GM12878 (cell line): ENCODE measurements around the gene CDCA5. TPM values are rescaled to one million over a fixed set of nuclear protein-coding genes. Genes with fewer than 3 reads are reported as not detected.

ENCODE experiments used
- ATAC-seq: fragments of 200-7000 bp; cut with Tn5 transposase; 3 replicates; pipeline ENCODE4 v1.9.1; 2020; ENCODE audit warnings: mild to moderate bottlenecking, moderate library complexity
- BruUV-seq: library from RNA; stranded (reverse); fragments of 400-500 nt; replicated peaks from 2 replicates; lab custom pipeline; 2021; lab: Mats Ljungman, UMichigan
- CTCF ChIA-PET: fragments of 300-600 bp; sonication (Branson Sonifier 250); formaldehyde crosslinking; extraction: SDS; loops from one replicate; lab custom pipeline; 2021; ENCODE audit warnings: inconsistent platforms; lab: Yijun Ruan, JAX
- POLR2A ChIA-PET: fragments of 350-600 bp; formaldehyde crosslinking; extraction: SDS; loops from one replicate; lab custom pipeline; 2021; ENCODE audit warnings: inconsistent platforms; lab: Charles Lee
- RAD21 ChIA-PET: fragments of 300-600 bp; sonication (Branson Sonifier 250); formaldehyde crosslinking; loops from one replicate; lab custom pipeline; 2023; ENCODE audit warnings: antibody characterized with exemption; ENCODE audit not compliant: unreplicated experiment; lab: Charles Lee
- SMC1A ChIA-PET: fragments of 300-600 bp; sonication (Branson Sonifier 250); formaldehyde crosslinking; loops from one replicate; lab custom pipeline; 2023; ENCODE audit not compliant: unreplicated experiment, uncharacterized antibody; lab: Charles Lee
- DNase-seq: peaks from one replicate; pipeline ENCODE4 v3.0.0-alpha.2; 2011; ENCODE audit warnings: low read depth, low spot score
- FAIRE-seq: peaks from 3 replicates; lab custom pipeline; 2011; peaks lifted over from hg19 to GRCh38; lab: Jason Lieb, UNC
- H2AFZ ChIP-seq: 2 replicates; pipeline ENCODE4 v1.6.0; 2011; ENCODE audit warnings: low read depth, low read length, control low read depth; ENCODE audit not compliant: control insufficient read depth
- H3K27ac ChIP-seq: 2 replicates; pipeline ENCODE4 v1.5.1; 2011; ENCODE audit warnings: control low read depth; ENCODE audit not compliant: control insufficient read depth, insufficient read depth
- H3K27me3 ChIP-seq, 2 experiments: replicated peaks in 1 of 2; 2 replicates each; pipeline versions ENCODE4 v1.6.0 to v1.6.1; 2011; ENCODE audit warnings: low read length in 1 of 2; ENCODE audit not compliant: control insufficient read depth in 2 of 2, insufficient read depth in 2 of 2
- H3K36me3 ChIP-seq, 2 experiments: 2 replicates each; pipeline ENCODE4 v1.5.1; 2011; ENCODE audit warnings: low read length in 1 of 2; ENCODE audit not compliant: control insufficient read depth in 2 of 2, insufficient read depth in 2 of 2
- H3K4me1 ChIP-seq: 2 replicates; pipeline ENCODE4 v1.6.1; 2011; ENCODE audit warnings: mild to moderate bottlenecking, low read length, moderate library complexity, mixed read lengths; ENCODE audit not compliant: control insufficient read depth, insufficient read depth
- H3K4me2 ChIP-seq: 2 replicates; pipeline ENCODE4 v1.6.0; 2011; ENCODE audit warnings: control low read depth; ENCODE audit not compliant: control insufficient read depth, insufficient read depth
- H3K4me3 ChIP-seq: fragments of 200-600 bp; sonication (generic); 2 replicates; pipeline ENCODE4 v1.5.1; 2016
- H3K79me2 ChIP-seq: 2 replicates; pipeline ENCODE4 v1.6.0; 2011; ENCODE audit warnings: low read length; ENCODE audit not compliant: control insufficient read depth, insufficient read depth
- H3K9ac ChIP-seq: 2 replicates; pipeline ENCODE4 v1.8.0; 2011; ENCODE audit warnings: low read length, control low read depth, mixed read lengths; ENCODE audit not compliant: control insufficient read depth, insufficient read depth
- H3K9me3 ChIP-seq: replicated peaks from 3 replicates; pipeline ENCODE4 v1.5.1; 2011; ENCODE audit warnings: mild to moderate bottlenecking, low read length; ENCODE audit not compliant: control insufficient read depth, insufficient read depth
- H4K20me1 ChIP-seq: 2 replicates; pipeline ENCODE4 v1.6.0; 2011; ENCODE audit not compliant: control insufficient read depth, insufficient read depth
- CREB1 ChIP-seq: IDR thresholded peaks from 2 replicates; pipeline ENCODE4 v1.6.1; 2012; ENCODE audit warnings: low read depth, mild to moderate bottlenecking, inconsistent platforms
- FOXM1 ChIP-seq: IDR thresholded peaks from 2 replicates; pipeline ENCODE4 v1.6.1; 2012; ENCODE audit warnings: low read depth, mild to moderate bottlenecking, inconsistent platforms, low read length, moderate library complexity
- PML ChIP-seq: IDR thresholded peaks from 2 replicates; pipeline ENCODE4 v1.6.1; 2012; ENCODE audit warnings: low read length, inconsistent platforms
- WGBS: methylation state at CpG from one replicate; pipeline ENCODE4 v1.1.6; 2016; ENCODE audit warnings: low lambda C conversion rate; ENCODE audit not compliant: insufficient replicate concordance, insufficient coverage; ENCODE audit errors: missing lambda C conversion rate; 5-methylcytosine and 5-hydroxymethylcytosine counted together
- in situ Hi-C: fragments of 300-500 bp; cut with MboI; formaldehyde crosslinking; loops from 9 replicates; pipeline ENCODE4 v1.14.3; 2018; ENCODE audit warnings: mixed read lengths
- intact Hi-C: fragments of 100-400 bp; cut with micrococcal nuclease; formaldehyde crosslinking; loops from one replicate; pipeline ENCODE4 v1.14.2; 2022; ENCODE audit not compliant: unreplicated experiment
- polyA plus RNA-seq, 11 experiments: library from polyadenylated mRNA; depleted of rRNA in 4 of 11; unstranded in 6 of 11; stranded (reverse) in 5 of 11; fragments of >200 nt; fragmentation: Nextera tagmentation in 4 of 11; fragmentation: Illumina TruSeq in 1 of 11; extraction: Ambion mirVana in 4 of 11; extraction: Trizol in 1 of 11; gene quantifications; 1 replicate in 1 of 11; 2 replicates in 10 of 11; pipeline versions ENCODE4 v1.2.1 to v1.2.3, GENCODE V29; 2011 to 2016; ENCODE audit warnings: inconsistent platforms in 2 of 11, missing spikeins in 2 of 11, low read depth in 1 of 11
- total RNA-seq, 4 experiments: library from RNA; depleted of rRNA in 3 of 4; stranded (reverse); fragments of >200 nt in 3 of 4; fragmentation: Illumina TruSeq in 1 of 4; extraction: Trizol in 1 of 4; gene quantifications; 2 replicates each; pipeline versions ENCODE4 v1.2.1 to v1.2.3, GENCODE V29; 2013 to 2021
- TF ChIP-seq, protein P1 (sequence below): IDR thresholded peaks from 2 replicates; pipeline ENCODE4 v1.6.1; 2011; ENCODE audit warnings: mild to moderate bottlenecking, low read depth, low read length, moderate library complexity; ENCODE audit not compliant: insufficient replicate concordance
- TF ChIP-seq, protein P2 (sequence below): fragments of 450-650 bp; formaldehyde crosslinking; IDR thresholded peaks from 2 replicates; pipeline ENCODE4 v1.4.0; 2020; ENCODE audit warnings: mild to moderate bottlenecking, moderate library complexity
- TF ChIP-seq, protein P3 (sequence below): fragments of 450-650 bp; conservative IDR thresholded peaks from 2 replicates; pipeline ENCODE4 v1.6.1; 2017; ENCODE audit warnings: mild to moderate bottlenecking, moderate library complexity

CDCA5 gene
- total and polyA plus RNA-seq, 10 of the 15 experiments (the other 5 are each of a cell fraction or from before 2014, with no cell fraction given): 21.2 to 107 (median 64.9) TPM

DNA sequence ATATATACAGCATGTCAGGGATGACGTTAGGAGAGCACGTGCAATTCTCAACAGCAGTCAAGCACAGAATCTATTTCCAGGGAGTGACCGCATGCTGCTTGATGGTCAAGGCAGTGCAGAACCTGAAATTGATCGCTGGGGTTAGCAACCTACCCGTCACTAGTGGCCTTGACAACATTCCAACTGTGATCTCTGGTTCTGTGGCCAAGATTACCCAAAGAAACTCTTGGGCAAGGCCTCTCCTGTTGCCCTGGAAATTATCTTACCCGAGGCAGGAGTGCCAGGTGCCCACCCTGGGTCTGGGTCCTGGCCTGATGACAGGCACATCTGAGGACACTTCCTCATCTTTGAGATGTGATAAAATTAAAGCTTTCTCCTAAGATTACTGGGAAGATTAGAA lies 30.0 kb upstream of the CDCA5 start (continued):
- TF ChIP-seq, protein P1, sequence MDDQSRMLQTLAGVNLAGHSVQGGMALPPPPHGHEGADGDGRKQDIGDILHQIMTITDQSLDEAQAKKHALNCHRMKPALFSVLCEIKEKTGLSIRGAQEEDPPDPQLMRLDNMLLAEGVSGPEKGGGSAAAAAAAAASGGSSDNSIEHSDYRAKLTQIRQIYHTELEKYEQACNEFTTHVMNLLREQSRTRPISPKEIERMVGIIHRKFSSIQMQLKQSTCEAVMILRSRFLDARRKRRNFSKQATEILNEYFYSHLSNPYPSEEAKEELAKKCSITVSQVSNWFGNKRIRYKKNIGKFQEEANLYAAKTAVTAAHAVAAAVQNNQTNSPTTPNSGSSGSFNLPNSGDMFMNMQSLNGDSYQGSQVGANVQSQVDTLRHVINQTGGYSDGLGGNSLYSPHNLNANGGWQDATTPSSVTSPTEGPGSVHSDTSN: no peak
- TF ChIP-seq FOXM1 (no peak), CREB1 (no peak)
- TF ChIP-seq, protein P2, sequence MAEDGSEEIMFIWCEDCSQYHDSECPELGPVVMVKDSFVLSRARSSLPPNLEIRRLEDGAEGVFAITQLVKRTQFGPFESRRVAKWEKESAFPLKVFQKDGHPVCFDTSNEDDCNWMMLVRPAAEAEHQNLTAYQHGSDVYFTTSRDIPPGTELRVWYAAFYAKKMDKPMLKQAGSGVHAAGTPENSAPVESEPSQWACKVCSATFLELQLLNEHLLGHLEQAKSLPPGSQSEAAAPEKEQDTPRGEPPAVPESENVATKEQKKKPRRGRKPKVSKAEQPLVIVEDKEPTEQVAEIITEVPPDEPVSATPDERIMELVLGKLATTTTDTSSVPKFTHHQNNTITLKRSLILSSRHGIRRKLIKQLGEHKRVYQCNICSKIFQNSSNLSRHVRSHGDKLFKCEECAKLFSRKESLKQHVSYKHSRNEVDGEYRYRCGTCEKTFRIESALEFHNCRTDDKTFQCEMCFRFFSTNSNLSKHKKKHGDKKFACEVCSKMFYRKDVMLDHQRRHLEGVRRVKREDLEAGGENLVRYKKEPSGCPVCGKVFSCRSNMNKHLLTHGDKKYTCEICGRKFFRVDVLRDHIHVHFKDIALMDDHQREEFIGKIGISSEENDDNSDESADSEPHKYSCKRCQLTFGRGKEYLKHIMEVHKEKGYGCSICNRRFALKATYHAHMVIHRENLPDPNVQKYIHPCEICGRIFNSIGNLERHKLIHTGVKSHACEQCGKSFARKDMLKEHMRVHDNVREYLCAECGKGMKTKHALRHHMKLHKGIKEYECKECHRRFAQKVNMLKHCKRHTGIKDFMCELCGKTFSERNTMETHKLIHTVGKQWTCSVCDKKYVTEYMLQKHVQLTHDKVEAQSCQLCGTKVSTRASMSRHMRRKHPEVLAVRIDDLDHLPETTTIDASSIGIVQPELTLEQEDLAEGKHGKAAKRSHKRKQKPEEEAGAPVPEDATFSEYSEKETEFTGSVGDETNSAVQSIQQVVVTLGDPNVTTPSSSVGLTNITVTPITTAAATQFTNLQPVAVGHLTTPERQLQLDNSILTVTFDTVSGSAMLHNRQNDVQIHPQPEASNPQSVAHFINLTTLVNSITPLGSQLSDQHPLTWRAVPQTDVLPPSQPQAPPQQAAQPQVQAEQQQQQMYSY (CRISPR knock-in tag): no peak

DNA sequence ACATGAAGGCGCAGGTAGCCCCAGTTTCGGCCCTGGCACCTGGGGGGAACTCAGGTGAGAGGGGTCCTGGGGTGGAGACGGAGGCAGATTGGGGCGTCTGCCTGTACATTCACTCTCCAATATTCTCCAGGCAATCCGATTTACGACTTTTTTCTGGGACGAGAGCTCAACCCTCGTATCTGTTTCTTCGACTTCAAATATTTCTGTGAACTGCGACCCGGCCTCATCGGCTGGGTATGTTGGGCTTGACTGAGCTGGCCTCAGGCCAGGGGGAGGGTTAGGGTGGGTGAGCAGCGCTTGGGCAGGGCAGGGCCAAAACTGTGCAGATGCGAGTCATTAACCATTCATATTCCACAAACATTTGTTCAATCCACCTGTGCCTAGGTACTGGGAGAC lies 29.5 kb upstream of the CDCA5 start:
- in situ Hi-C loops: no loop called here
- H3K9me3 ChIP-seq: no peaks in the 10 kb centered on the region
- POLR2A ChIA-PET: interaction anchor here (1.4 to 2.4 kb wide), 4 partner anchors 8 to 88 kb away, joined by 3 to 31 read pairs (median 8); partner anchors contain the start of genes CAPN1, FAU and MRPL49
- DNase-seq (no peak), ATAC-seq (no peak), FAIRE-seq (no peak)
- H2AFZ ChIP-seq: no peak overlapping the region; the same call in 1 of the 2 replicates
- no peaks in the 10 kb centered on the region; the same call in 1 of the 2 replicates for H4K20me1 ChIP-seq
- peak overlapping the region; percentile 42; the same call in 1 of the 2 replicates for H3K9ac ChIP-seq
- SMC1A ChIA-PET: interaction anchor here (0.7 to 1.3 kb wide), 3 partner anchors 68 to 100 kb away, joined by 3 read pairs; partner anchors contain the start of genes CAPN1 and SNX15
- CTCF ChIA-PET: interaction anchor here (0.7 to 6.3 kb wide), 23 partner anchors 8 to 265 kb away, joined by 3 to 93 read pairs (median 4); partner anchors contain the start of genes ARL2, CAPN1, DPF2 and FAU
- H3K4me2 ChIP-seq: peak overlapping the region; percentile 95
- peak overlapping the region; percentile 85 for H3K4me3 ChIP-seq
- H3K36me3 ChIP-seq: peaks cover 8 to 10% of the 10 kb centered on the region in 2 experiments; a peak in 3 of 4 replicates
- H3K27ac ChIP-seq: no peak overlapping the region
- H3K4me1 ChIP-seq: peaks cover 24% of the 10 kb centered on the region
- RAD21 ChIA-PET: interaction anchor here (1.0 to 3.8 kb wide), 7 partner anchors 8 to 266 kb away, joined by 3 to 59 read pairs (median 5); partner anchors contain the start of genes CAPN1, DPF2, FAU and MRPL49
- no peaks in the 10 kb centered on the region for H3K27me3 ChIP-seq
- intact Hi-C loops: loop anchor here (5.0 to 10.0 kb wide), 4 partner anchors 69 to 339 kb away; partner anchors contain the start of genes ATG2A, CAPN1, DPF2 and SF1
- TF ChIP-seq PML: 0 out of 2 replicates have a peak, but pooled peaks have one; percentile 37
- TF ChIP-seq, protein P3, sequence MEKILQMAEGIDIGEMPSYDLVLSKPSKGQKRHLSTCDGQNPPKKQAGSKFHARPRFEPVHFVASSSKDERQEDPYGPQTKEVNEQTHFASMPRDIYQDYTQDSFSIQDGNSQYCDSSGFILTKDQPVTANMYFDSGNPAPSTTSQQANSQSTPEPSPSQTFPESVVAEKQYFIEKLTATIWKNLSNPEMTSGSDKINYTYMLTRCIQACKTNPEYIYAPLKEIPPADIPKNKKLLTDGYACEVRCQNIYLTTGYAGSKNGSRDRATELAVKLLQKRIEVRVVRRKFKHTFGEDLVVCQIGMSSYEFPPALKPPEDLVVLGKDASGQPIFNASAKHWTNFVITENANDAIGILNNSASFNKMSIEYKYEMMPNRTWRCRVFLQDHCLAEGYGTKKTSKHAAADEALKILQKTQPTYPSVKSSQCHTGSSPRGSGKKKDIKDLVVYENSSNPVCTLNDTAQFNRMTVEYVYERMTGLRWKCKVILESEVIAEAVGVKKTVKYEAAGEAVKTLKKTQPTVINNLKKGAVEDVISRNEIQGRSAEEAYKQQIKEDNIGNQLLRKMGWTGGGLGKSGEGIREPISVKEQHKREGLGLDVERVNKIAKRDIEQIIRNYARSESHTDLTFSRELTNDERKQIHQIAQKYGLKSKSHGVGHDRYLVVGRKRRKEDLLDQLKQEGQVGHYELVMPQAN: no peak
- BruUV-seq: no TSS peak
- WGBS: 7% methylated on average over 14 of the region's 14 CpGs
- H3K79me2 ChIP-seq: peaks cover 20% of the 10 kb centered on the region
